BE2C (cell line): ENCODE measurements around the gene EIF3K.
"Not testable (repeated sequence)": the region's sequence is repeated elsewhere in the genome, so short reads cannot be mapped to it uniquely, and the experiment has no call there.

Experiments used
- DNase-seq: peaks from one replicate; pipeline ENCODE4 v3.0.0-alpha.2; 2020
- H3K27me3 ChIP-seq: fragments of 250-450 bp; sonication (Bioruptor Pico); 2 replicates; pipeline ENCODE4 v1.5.1; 2020; ENCODE audit warnings: mild to moderate bottlenecking
- H3K36me3 ChIP-seq: fragments of 250-450 bp; sonication (Bioruptor Pico); 2 replicates; pipeline ENCODE4 v1.5.1; 2020; ENCODE audit warnings: mild to moderate bottlenecking
- H3K4me1 ChIP-seq: fragments of 250-450 bp; sonication (Bioruptor Pico); 2 replicates; pipeline ENCODE4 v1.5.1; 2020
- H3K4me3 ChIP-seq: 2 replicates; pipeline ENCODE4 v1.5.1; 2011; ENCODE audit warnings: low read depth, low read length
- H3K9me3 ChIP-seq: fragments of 250-450 bp; sonication (Bioruptor Pico); 2 replicates; pipeline ENCODE4 v1.5.1; 2020
- CTCF ChIP-seq: IDR thresholded peaks from 2 replicates; pipeline ENCODE4 v1.5.1; 2012; ENCODE audit warnings: mild to moderate bottlenecking, low read depth, low read length

The EIF3K gene

GRCh38 chr19:38626401-38626800 is 7.4 kb downstream of the EIF3K start:
- Histone ChIP-seq H3K36me3 (peaks cover 82% of the 10 kb centered on the region), H3K4me1 (no peaks in the 10 kb centered on the region), H3K9me3 (no peaks in the 10 kb centered on the region), H3K27me3 (no peaks in the 10 kb centered on the region), H3K4me3 (no peak overlapping the region)
- no peak for TF ChIP-seq CTCF
- no peak for DNase-seq

- no peak for DNase-seq
- H3K27me3 ChIP-seq, result no peaks in the 10 kb centered on the region
- H3K9me3 ChIP-seq, result no peaks in the 10 kb centered on the region
- H3K4me3 ChIP-seq, result no peak overlapping the region
- no peak for TF ChIP-seq CTCF
- H3K4me1 ChIP-seq, result no peaks in the 10 kb centered on the region
- peaks cover 69% of the 10 kb centered on the region for H3K36me3 ChIP-seq
Measured at GRCh38 chr19:38629568-38629967, 10.6 kb downstream of the EIF3K start.

GRCh38 chr19:38631301-38631700 is 12.3 kb downstream of the EIF3K start:
- not testable (repeated sequence) for DNase-seq, H3K4me1 ChIP-seq, H3K4me3 ChIP-seq, H3K27me3 ChIP-seq, H3K9me3 ChIP-seq
- peaks cover 72% of the 10 kb centered on the region for H3K36me3 ChIP-seq

- not testable (repeated sequence) for H3K9me3 ChIP-seq, H3K4me3 ChIP-seq, DNase-seq, H3K4me1 ChIP-seq, H3K27me3 ChIP-seq
- H3K36me3 ChIP-seq, result peaks cover 70% of the 10 kb centered on the region
Measured at GRCh38 chr19:38631811-38632475, 13.0 kb downstream of the EIF3K start.

GRCh38 chr19:38632476-38633213 is 13.7 kb downstream of the EIF3K start:
- Histone ChIP-seq H3K36me3 (peaks cover 63% of the 10 kb centered on the region), H3K4me3 (no peak overlapping the region), H3K4me1 (no peaks in the 10 kb centered on the region), H3K27me3 (no peaks in the 10 kb centered on the region), H3K9me3 (no peaks in the 10 kb centered on the region)
- no peak for DNase-seq
- TF ChIP-seq CTCF, result no peak

- TF ChIP-seq CTCF, result peak; percentile 94
- peak; percentile 78 for DNase-seq
- Histone ChIP-seq H3K36me3 (peaks cover 47% of the 10 kb centered on the region), H3K9me3 (no peaks in the 10 kb centered on the region), H3K27me3 (no peaks in the 10 kb centered on the region), H3K4me3 (no peak overlapping the region), H3K4me1 (no peaks in the 10 kb centered on the region)
Measured at GRCh38 chr19:38634757-38635482, 15.9 kb downstream of the EIF3K start.
